ENCODE results near the gene PNPLA7. TPM values are rescaled to one million over a fixed set of nuclear protein-coding genes. Genes with fewer than 3 reads are reported as not detected.

The PNPLA7 gene
- total and polyA plus RNA-seq, 2 of the 8 experiments (the other 6 are each of a cell fraction or from before 2014, with no cell fraction given) = 0.35 to 0.47 TPM

- no peak overlapping the region for H2BK5ac ChIP-seq (ENCODE audit: low read depth, low read length)
- H3K4ac ChIP-seq (replicated peaks; ENCODE audit: insufficient read length, low read depth, low read length) = peak overlapping the region; percentile 75
- 20% methylated on average over 39 of the region's 58 CpGs; no CpG with 5 or more reads in 1 of the 2 experiments for WGBS, 2 experiments (ENCODE audit: extremely low coverage in 1 of 2, insufficient coverage in 1 of 2, insufficient read length in 1 of 2, insufficient replicate concordance in 2 of 2, low coverage in 1 of 2, low lambda C conversion rate in 2 of 2, missing lambda C conversion rate in 1 of 2)
- H3K4me1 ChIP-seq (replicated peaks in 1 of 4; ENCODE audit: control insufficient read depth in 3 of 4, insufficient read depth in 4 of 4, low read length in 3 of 4) = peaks cover 0 to 7% (median 5%) of the 10 kb centered on the region in 4 experiments; a peak in 5 of 7 replicates
- H4K8ac ChIP-seq (ENCODE audit: extremely low read depth, insufficient read depth, low read length) = peak overlapping the region; percentile 84
- peak overlapping the region; percentile 54 to 82 (median 82) for H3K4me3 ChIP-seq (ENCODE audit: extremely low read depth in 1 of 4, insufficient read depth in 2 of 4, low read depth in 3 of 4, low read length in 4 of 4)
- DNase-seq (ENCODE audit: low read depth in 1 of 2, low spot score in 2 of 2) (no peak), FAIRE-seq (no peak)
- POLR2A ChIA-PET (ENCODE audit: partially characterized antibody) = interaction anchor here (1.1 to 6.2 kb wide), 5 partner anchors 9 to 37 kb away, joined by 4 to 45 read pairs (median 4); partner anchors contain the start of genes DPH7 and EHMT1
- H2BK15ac ChIP-seq (ENCODE audit: low read length) = no peak overlapping the region
- peaks cover 17 to 24% of the 10 kb centered on the region in 2 experiments for H4K20me1 ChIP-seq (replicated peaks in 1 of 2; ENCODE audit: control insufficient read depth in 1 of 2, insufficient read depth in 2 of 2, low read length in 2 of 2)
- H3K79me1 ChIP-seq (ENCODE audit: low read depth, low read length) = peaks cover 23% of the 10 kb centered on the region
- H4K5ac ChIP-seq (ENCODE audit: insufficient read length, low read depth, low read length) = no peak overlapping the region
- TF ChIP-seq ATF2 (IDR thresholded peaks at IDR 0.05; ENCODE audit: low read length) (no peak), JUND (IDR thresholded peaks at IDR 0.05; ENCODE audit: low read length) (no peak), KDM4A (IDR thresholded peaks at IDR 0.05; ENCODE audit: low read depth, low read length, severe bottlenecking) (peak; percentile 54), SIN3A (conservative IDR thresholded peaks at IDR 0.05 in 1 of 2, IDR thresholded peaks at IDR 0.05 in 1 of 2; ENCODE audit: low read depth in 1 of 2, low read length in 2 of 2) (peak in 1 of 2 experiments; percentile 19; a peak in 1 of 4 replicates), POLR2A (IDR thresholded peaks at IDR 0.05; ENCODE audit: control extremely low read depth in 1 of 2, low read depth in 2 of 2, low read length in 2 of 2) (0 out of 3 replicates have a peak, but pooled peaks of 1 of the 2 experiments have one; percentile 2)
- H3K23ac ChIP-seq (ENCODE audit: insufficient read length) = no peak overlapping the region
- H3K4me2 ChIP-seq (ENCODE audit: insufficient read depth in 1 of 2, low read depth in 2 of 2, low read length in 2 of 2) = peak overlapping the region; percentile 80 to 94
- H3K9me3 ChIP-seq (ENCODE audit: insufficient read depth in 2 of 2, low read depth in 1 of 2, low read length in 1 of 2) = no peaks in the 10 kb centered on the region
- CTCF ChIA-PET (ENCODE audit: partially characterized antibody) = interaction anchor here (1.3 to 3.3 kb wide), 4 partner anchors 10 to 120 kb away, joined by 4 to 15 read pairs (median 8); partner anchors contain the start of gene DPH7
- peak overlapping the region; percentile 38 for H3K18ac ChIP-seq (ENCODE audit: extremely low read depth, low read length)
- peak overlapping the region; percentile 66 to 93 (median 74); a peak in 6 of 7 replicates for H3K9ac ChIP-seq (replicated peaks in 1 of 4; ENCODE audit: extremely low read depth in 1 of 4, low read depth in 3 of 4, low read length in 3 of 4)
- no peak overlapping the region for H4K91ac ChIP-seq (replicated peaks; ENCODE audit: insufficient read length, low read length)
- no peak overlapping the region for H2BK120ac ChIP-seq (replicated peaks; ENCODE audit: low read depth, low read length)
- H3K27me3 ChIP-seq (replicated peaks in 1 of 4; ENCODE audit: control insufficient read depth in 3 of 4, extremely low read depth in 1 of 4, insufficient read depth in 3 of 4, low read length in 3 of 4) = no peaks in the 10 kb centered on the region; a peak in 1 of 7 replicates
- H3K23me2 ChIP-seq (ENCODE audit: low read depth, low read length) = peaks cover 8% of the 10 kb centered on the region; the same call in 1 of the 2 replicates
- peaks cover 27 to 35% (median 30%) of the 10 kb centered on the region in 4 experiments for H3K36me3 ChIP-seq (ENCODE audit: control insufficient read depth in 2 of 4, insufficient read depth in 4 of 4, low read length in 3 of 4)
- H3K14ac ChIP-seq (ENCODE audit: insufficient read length) = no peak overlapping the region
- 0 out of 2 replicates have a peak overlapping the region, but pooled peaks have one; percentile 39 for H2AK5ac ChIP-seq (ENCODE audit: low read depth, low read length)
- no peak overlapping the region for H3K27ac ChIP-seq (ENCODE audit: low read depth, low read length)
- H2BK12ac ChIP-seq (ENCODE audit: low read depth, low read length) = no peak overlapping the region; the same call in 1 of the 2 replicates
- no peak overlapping the region for H2BK20ac ChIP-seq (ENCODE audit: low read length)
- no peak overlapping the region for H2AFZ ChIP-seq (ENCODE audit: low read length)
- H3K79me2 ChIP-seq (ENCODE audit: control insufficient read depth in 1 of 2, insufficient read depth in 2 of 2, low read length in 2 of 2) = peaks cover 0 to 22% of the 10 kb centered on the region in 2 experiments; a peak in 2 of 4 replicates
- H3K56ac ChIP-seq (replicated peaks; ENCODE audit: insufficient read length, low read depth, low read length) = no peak overlapping the region
Measured at GRCh38 chr9:137589441-137590122, 39.4 kb upstream of the PNPLA7 start.

All from H1 (cell line).